OCI-LY7 (cell line): ENCODE measurements around the gene C2orf81. TPM values are rescaled to one million over a fixed set of nuclear protein-coding genes. Genes with fewer than 3 reads are reported as not detected.

ENCODE experiments used
- BruUV-seq: library from RNA; stranded (reverse); fragments of 400-500 nt; replicated peaks from 2 replicates; lab custom pipeline; 2021; lab: Mats Ljungman, UMichigan
- CTCF ChIA-PET: fragments of 300-600 bp; sonication (Branson Sonifier 250); formaldehyde crosslinking; loops from one replicate; lab custom pipeline; 2022; ENCODE audit warnings: antibody characterized with exemption; ENCODE audit not compliant: unreplicated experiment; lab: Charles Lee
- POLR2A ChIA-PET: fragments of 300-600 bp; sonication (Branson Sonifier 250); formaldehyde crosslinking; loops from one replicate; lab custom pipeline; 2022; ENCODE audit warnings: antibody characterized with exemption; lab: Charles Lee
- DNase-seq: peaks from one replicate; pipeline ENCODE4 v3.0.0-alpha.2; 2015; ENCODE audit warnings: low spot score
- H2AFZ ChIP-seq: fragments of 200-600 bp; sonication (generic), shearing (Covaris generic); 2 replicates; pipeline ENCODE4 v1.6.1; 2014; ENCODE audit warnings: mild to moderate bottlenecking, antibody characterized with exemption, low read length, moderate library complexity
- H3K27ac ChIP-seq: fragments of 200-600 bp; sonication (generic); 2 replicates; pipeline ENCODE4 v1.5.1; 2014; ENCODE audit warnings: mixed run types, low read depth, mild to moderate bottlenecking, moderate library complexity, low read length, inconsistent platforms; ENCODE audit not compliant: poor library complexity, severe bottlenecking
- H3K36me3 ChIP-seq: fragments of 200-600 bp; sonication (generic); 2 replicates; pipeline ENCODE4 v1.6.1; 2014; ENCODE audit warnings: mild to moderate bottlenecking, antibody characterized with exemption, low read length, moderate library complexity, mixed read lengths; ENCODE audit not compliant: insufficient read depth
- H3K4me1 ChIP-seq: fragments of 200-600 bp; sonication (generic); 2 replicates; pipeline ENCODE4 v1.5.1; 2014; ENCODE audit warnings: mild to moderate bottlenecking, low read length; ENCODE audit not compliant: insufficient read depth, poor library complexity, severe bottlenecking
- H3K4me2 ChIP-seq: fragments of 200-600 bp; sonication (generic); 2 replicates; pipeline ENCODE4 v1.6.1; 2014; ENCODE audit warnings: mild to moderate bottlenecking, low read length
- H3K4me3 ChIP-seq: fragments of 200-600 bp; sonication (generic); 2 replicates; pipeline ENCODE4 v1.5.1; 2014; ENCODE audit warnings: mild to moderate bottlenecking, low read depth, low read length; ENCODE audit not compliant: poor library complexity, severe bottlenecking
- H3K79me2 ChIP-seq: fragments of 200-600 bp; sonication (generic); 2 replicates; pipeline ENCODE4 v1.6.1; 2016; ENCODE audit warnings: low read depth, mild to moderate bottlenecking, low read length, moderate library complexity, mixed read lengths; ENCODE audit not compliant: insufficient read depth
- H3K9me2 ChIP-seq: fragments of 200-600 bp; sonication (generic); 2 replicates; pipeline ENCODE4 v1.6.1; 2016; ENCODE audit warnings: mild to moderate bottlenecking, low read length, mixed read lengths; ENCODE audit not compliant: insufficient read depth
- H3K9me3 ChIP-seq: fragments of 200-600 bp; sonication (generic); 2 replicates; pipeline ENCODE4 v1.6.1; 2014; ENCODE audit warnings: mild to moderate bottlenecking, mixed run types, low read length, mixed read lengths
- H4K20me1 ChIP-seq: fragments of 200-600 bp; sonication (generic); 2 replicates; pipeline ENCODE4 v1.6.1; 2014; ENCODE audit warnings: mild to moderate bottlenecking, antibody characterized with exemption, low read length, moderate library complexity, mixed read lengths; ENCODE audit not compliant: insufficient read depth
- CTCF ChIP-seq: fragments of 200-600 bp; sonication (generic); conservative IDR thresholded peaks from 2 replicates; pipeline ENCODE4 v1.5.1; 2014; ENCODE audit warnings: mild to moderate bottlenecking, antibody characterized with exemption, low read length, moderate library complexity, mixed read lengths
- EZH2phosphoT487 ChIP-seq: fragments of 200-600 bp; sonication (generic); IDR thresholded peaks from 2 replicates; pipeline ENCODE4 v1.6.1; 2018; ENCODE audit warnings: low read depth, borderline replicate concordance, mild to moderate bottlenecking, mixed run types, antibody characterized with exemption, low read length, moderate library complexity, mixed read lengths
- intact Hi-C: fragments of 100-400 bp; cut with micrococcal nuclease; formaldehyde crosslinking; loops from one replicate; pipeline ENCODE4 v1.10.0; 2022; ENCODE audit not compliant: unreplicated experiment
- total RNA-seq, 2 experiments: library from RNA; depleted of rRNA in 1 of 2; stranded (reverse); fragments of >200 nt in 1 of 2; shearing (Covaris generic) in 1 of 2; gene quantifications; 2 replicates each; pipeline ENCODE4 v1.2.3, GENCODE V29; 2014 to 2022

C2orf81 gene
- total RNA-seq, 2 experiments from 2014 or later, result 3.2 to 22.5 TPM

- CTCF ChIA-PET, result interaction anchor here (1.6 kb wide), 1 partner anchor 11 kb away, joined by 4 read pairs; no protein-coding TSS in a partner anchor
- Histone ChIP-seq H3K27ac (no peak overlapping the region), H2AFZ (no peak overlapping the region), H3K36me3 (no peaks in the 10 kb centered on the region), H3K4me2 (no peak overlapping the region), H3K9me3 (no peaks in the 10 kb centered on the region), H4K20me1 (no peaks in the 10 kb centered on the region), H3K4me1 (peaks cover 12% of the 10 kb centered on the region), H3K9me2 (no peaks in the 10 kb centered on the region), H3K79me2 (no peaks in the 10 kb centered on the region), H3K4me3 (no peak overlapping the region)
- TF ChIP-seq EZH2phosphoT487 (no peak), CTCF (no peak)
- no peak for DNase-seq
- no TSS peak for BruUV-seq
- intact Hi-C loops, result loop anchor here (2.0 kb wide), 1 partner anchor 151 kb away; no protein-coding TSS in a partner anchor
- POLR2A ChIA-PET, result interaction anchor here (0.6 to 1.3 kb wide), 5 partner anchors 11 to 142 kb away, joined by 3 to 11 read pairs (median 6); no protein-coding TSS in a partner anchor
Observed at GRCh38 chr2:74401891-74402290, 19.5 kb downstream of the C2orf81 start.

- ChIA-PET CTCF (interaction anchor here (1.4 kb wide), 1 partner anchor 150 kb away, joined by 4 read pairs; no protein-coding TSS in a partner anchor), POLR2A (interaction anchor here (1.3 kb wide), 1 partner anchor 18 kb away, joined by 4 read pairs; no protein-coding TSS in a partner anchor)
- H3K4me1 ChIP-seq, result peaks cover 4% of the 10 kb centered on the region
- peak; percentile 62 for DNase-seq
- H3K4me2 ChIP-seq, result no peak overlapping the region
- H3K79me2 ChIP-seq, result no peaks in the 10 kb centered on the region
- H3K4me3 ChIP-seq, result no peak overlapping the region
- peak overlapping the region; percentile 70; the same call in 1 of the 2 replicates for H2AFZ ChIP-seq
- intact Hi-C loops, result loop anchor here (1.0 to 2.0 kb wide), 2 partner anchors 32 to 149 kb away; no protein-coding TSS in a partner anchor
- no TSS peak for BruUV-seq
- H3K27ac ChIP-seq, result no peak overlapping the region
- peak; percentile 85 for TF ChIP-seq CTCF
- no peak for TF ChIP-seq EZH2phosphoT487
- H3K36me3 ChIP-seq, result no peaks in the 10 kb centered on the region
- H3K9me2 ChIP-seq, result no peaks in the 10 kb centered on the region
- no peaks in the 10 kb centered on the region for H4K20me1 ChIP-seq
- no peaks in the 10 kb centered on the region for H3K9me3 ChIP-seq
Observed at GRCh38 chr2:74399785-74400184, 21.6 kb downstream of the C2orf81 start.

- POLR2A ChIA-PET, result no interaction called here
- H3K4me1 ChIP-seq, result peaks cover 4% of the 10 kb centered on the region
- no peak overlapping the region for H3K4me3 ChIP-seq
- DNase-seq, result no peak
- CTCF ChIA-PET, result no interaction called here
- H3K4me2 ChIP-seq, result no peak overlapping the region
- H3K9me2 ChIP-seq, result no peaks in the 10 kb centered on the region
- BruUV-seq, result no TSS peak
- no peak overlapping the region for H2AFZ ChIP-seq
- intact Hi-C loops, result no loop called here
- no peaks in the 10 kb centered on the region for H3K9me3 ChIP-seq
- H3K27ac ChIP-seq, result no peak overlapping the region
- no peaks in the 10 kb centered on the region for H4K20me1 ChIP-seq
- H3K79me2 ChIP-seq, result peaks cover 3% of the 10 kb centered on the region; the same call in 1 of the 2 replicates
- no peaks in the 10 kb centered on the region for H3K36me3 ChIP-seq
- TF ChIP-seq EZH2phosphoT487 (no peak), CTCF (no peak)
Observed at GRCh38 chr2:74396149-74396548, 25.3 kb downstream of the C2orf81 start.
